Left ventricle myocardium inferior (tissue), 1 donor: ENCODE data around the gene HAGHL. TPM values are rescaled to one million over a fixed set of nuclear protein-coding genes. Genes with fewer than 3 reads are reported as not detected.

Source experiments
- DNase-seq: peaks from one replicate; pipeline ENCODE4 v3.0.0-alpha.2; 2020
- H3K27ac ChIP-seq: fragments of 200-600 bp; replicated peaks from 2 replicates; pipeline ENCODE4 v1.8.0; 2021
- H3K27me3 ChIP-seq: fragments of 200-600 bp; 2 replicates; pipeline ENCODE4 v1.8.0; 2021; ENCODE audit warnings: low read depth
- H3K36me3 ChIP-seq: fragments of 200-600 bp; 2 replicates; pipeline ENCODE4 v1.8.0; 2021
- H3K4me1 ChIP-seq: fragments of 200-600 bp; 2 replicates; pipeline ENCODE4 v1.8.0; 2021
- H3K4me3 ChIP-seq: fragments of 200-600 bp; 2 replicates; pipeline ENCODE4 v1.8.0; 2021; ENCODE audit warnings: mild to moderate bottlenecking, moderate library complexity
- H3K9me3 ChIP-seq: fragments of 200-600 bp; replicated peaks from 2 replicates; pipeline ENCODE4 v1.8.0; 2021
- CTCF ChIP-seq: fragments of 200-600 bp; IDR thresholded peaks from 2 replicates; pipeline ENCODE4 v1.8.0; 2021; ENCODE audit warnings: antibody characterized with exemption, mild to moderate bottlenecking, borderline replicate concordance
- intact Hi-C: fragments of 100-400 bp; cut with micrococcal nuclease; formaldehyde crosslinking; loops from one replicate; pipeline ENCODE4 v1.11.0; 2022
- total RNA-seq: library from RNA; stranded (reverse); fragmentation: NEBNext Ultra II Directional; extraction: Animal tissue kit (Norgen Biotek cat#: 25700); gene quantifications from one replicate; pipeline ENCODE4 v1.2.1, GENCODE V29; 2021
- donor health status: DM: no; HTN: yes; CAD: no; lungs with severe emphysema.

HAGHL gene
- total RNA-seq, 1 donor from 2014 or later: 12.0 TPM

GRCh38 chr16:698911-699671, 27.8 kb upstream of the HAGHL start:
- peaks cover 29% of the 10 kb centered on the region for H3K4me1 ChIP-seq
- no peak for TF ChIP-seq CTCF
- H3K36me3 ChIP-seq: no peaks in the 10 kb centered on the region
- no peak overlapping the region for H3K27ac ChIP-seq
- no peak overlapping the region for H3K4me3 ChIP-seq
- no peak for DNase-seq
- intact Hi-C loops: no loop called here
- H3K9me3 ChIP-seq: no peaks in the 10 kb centered on the region
- H3K27me3 ChIP-seq: peaks cover 100% of the 10 kb centered on the region

- no peak for DNase-seq
- Histone ChIP-seq H3K9me3 (no peaks in the 10 kb centered on the region), H3K36me3 (no peaks in the 10 kb centered on the region), H3K4me3 (no peak overlapping the region), H3K27ac (no peak overlapping the region), H3K27me3 (peaks cover 99% of the 10 kb centered on the region), H3K4me1 (peaks cover 12% of the 10 kb centered on the region)
- intact Hi-C loops: no loop called here
- TF ChIP-seq CTCF: no peak
These were observed 26.0 kb upstream of the HAGHL start for GRCh38 chr16:700684-701584.

GRCh38 chr16:702341-702740, 24.6 kb upstream of the HAGHL start:
- H3K4me3 ChIP-seq: no peak overlapping the region
- H3K27ac ChIP-seq: no peak overlapping the region
- no peaks in the 10 kb centered on the region for H3K9me3 ChIP-seq
- no peak for DNase-seq
- intact Hi-C loops: no loop called here
- peaks cover 99% of the 10 kb centered on the region for H3K27me3 ChIP-seq
- peaks cover 15% of the 10 kb centered on the region for H3K4me1 ChIP-seq
- H3K36me3 ChIP-seq: no peaks in the 10 kb centered on the region
- no peak for TF ChIP-seq CTCF

- no peak for TF ChIP-seq CTCF
- H3K27me3 ChIP-seq: peaks cover 98% of the 10 kb centered on the region
- DNase-seq: no peak
These were observed 23.5 kb upstream of the HAGHL start for GRCh38 chr16:703406-703805.

GRCh38 chr16:704047-704446, 22.9 kb upstream of the HAGHL start:
- H3K36me3 ChIP-seq: no peaks in the 10 kb centered on the region
- no peak overlapping the region for H3K4me3 ChIP-seq
- H3K9me3 ChIP-seq: no peaks in the 10 kb centered on the region
- intact Hi-C loops: no loop called here
- H3K27me3 ChIP-seq: peaks cover 98% of the 10 kb centered on the region
- DNase-seq: no peak
- H3K4me1 ChIP-seq: peaks cover 15% of the 10 kb centered on the region
- H3K27ac ChIP-seq: no peak overlapping the region
- no peak for TF ChIP-seq CTCF

More at GRCh38 chr16:703406-703805, 23.5 kb upstream of the HAGHL start:
- peaks cover 15% of the 10 kb centered on the region for H3K4me1 ChIP-seq
- intact Hi-C loops: no loop called here
- no peak overlapping the region for H3K4me3 ChIP-seq
- no peaks in the 10 kb centered on the region for H3K36me3 ChIP-seq
- no peaks in the 10 kb centered on the region for H3K9me3 ChIP-seq
- no peak overlapping the region for H3K27ac ChIP-seq
